ENCODE data around the gene CYP3A7.
"Not testable (repeated sequence)": the region's sequence is repeated elsewhere in the genome, so short reads cannot be mapped to it uniquely, and the experiment has no call there.

The CYP3A7 gene

DNA sequence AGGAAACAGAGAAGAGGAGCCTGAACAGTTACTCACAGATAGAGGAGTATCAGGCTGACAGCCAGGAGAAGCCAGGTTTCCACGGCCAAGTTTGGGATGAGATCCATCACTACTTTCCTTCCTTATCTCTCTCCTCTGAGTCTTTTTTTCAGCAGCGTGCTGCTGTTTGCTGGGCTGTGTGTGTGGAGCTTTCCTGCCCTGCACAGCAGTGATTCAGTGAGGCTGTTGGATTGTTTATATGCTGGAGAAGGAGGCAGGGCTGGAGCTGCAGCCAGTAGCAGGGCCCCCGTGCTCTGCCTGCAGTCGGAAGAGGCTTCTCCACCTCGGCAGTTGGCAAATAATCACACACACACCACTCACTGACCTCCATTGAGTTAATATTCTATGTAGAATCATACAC, at the start of gene CYP3A7:
Gene CYP3A7, minus strand, starts transcription at position 210 of the 400 bp plus-strand sequence. Its CDS starts 103 bp downstream, at position 107.
- DNase-seq: no peak

DNA sequence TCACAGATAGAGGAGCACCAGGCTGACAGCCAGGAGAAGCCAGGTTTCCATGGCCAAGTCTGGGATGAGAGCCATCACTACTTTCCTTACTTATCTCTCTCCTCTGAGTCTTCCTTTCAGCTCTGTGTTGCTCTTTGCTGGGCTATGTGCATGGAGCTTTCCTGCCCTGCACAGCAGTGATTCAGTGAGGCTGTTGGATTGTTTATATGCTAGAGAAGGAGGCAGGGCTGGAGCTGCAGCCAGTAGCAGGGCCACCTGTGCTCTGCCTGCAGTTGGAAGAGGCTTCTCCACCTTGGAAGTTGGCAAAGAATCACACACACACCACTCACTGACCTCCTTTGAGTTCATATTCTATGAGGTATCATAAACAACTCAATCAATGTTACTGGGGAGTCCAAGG, 49.0 kb upstream of the CYP3A7 start, which contains the start of gene CYP3A4:
Gene CYP3A4, minus strand, starts transcription at position 178 of the 400 bp plus-strand sequence. Its CDS starts 103 bp downstream, at position 75.
- no peak for DNase-seq

DNA sequence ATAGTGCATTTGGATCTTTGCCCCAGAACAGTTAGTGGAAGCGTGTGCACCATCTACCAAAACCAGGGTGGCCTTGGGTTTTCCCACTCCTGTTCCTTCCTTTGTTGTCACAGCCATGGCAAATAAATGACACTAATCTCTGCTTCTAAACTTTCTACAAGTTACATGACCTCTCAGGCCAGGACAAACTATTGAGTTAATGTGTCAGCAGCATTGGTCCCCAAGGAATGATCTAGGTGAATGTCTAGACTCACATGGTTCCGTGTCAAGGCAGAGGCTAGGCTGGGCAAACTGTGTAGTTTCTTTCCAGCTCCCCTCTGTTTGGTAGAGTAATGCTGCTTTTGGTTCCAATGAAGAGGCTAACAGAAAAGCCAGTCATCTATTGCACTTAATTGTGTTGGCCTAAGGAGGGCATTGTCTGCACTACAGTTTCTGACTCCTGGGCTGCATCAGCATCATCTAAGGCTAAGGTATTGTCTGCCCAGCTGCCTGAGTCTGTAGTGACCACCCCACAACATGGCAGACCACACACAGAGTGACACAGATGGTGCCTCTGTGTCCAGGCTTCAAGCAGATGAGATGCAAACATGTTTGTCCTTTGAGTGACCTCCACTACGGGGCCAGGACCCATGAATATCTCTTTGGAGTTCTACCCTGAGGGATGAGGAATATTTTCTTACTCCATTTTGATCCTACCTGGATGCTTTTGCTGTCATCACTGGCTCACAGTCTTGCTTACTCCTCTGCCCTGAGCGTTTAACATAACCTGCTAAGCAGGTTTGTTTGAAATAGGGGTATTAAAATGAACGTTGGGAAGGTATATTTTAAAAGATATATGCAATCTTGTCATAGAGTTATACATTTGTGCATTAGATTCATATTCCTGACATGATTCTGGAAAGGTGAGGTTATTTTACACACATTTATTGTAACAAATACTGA, 47.3 kb upstream of the CYP3A7 start:
- DNase-seq: no peak

DNA sequence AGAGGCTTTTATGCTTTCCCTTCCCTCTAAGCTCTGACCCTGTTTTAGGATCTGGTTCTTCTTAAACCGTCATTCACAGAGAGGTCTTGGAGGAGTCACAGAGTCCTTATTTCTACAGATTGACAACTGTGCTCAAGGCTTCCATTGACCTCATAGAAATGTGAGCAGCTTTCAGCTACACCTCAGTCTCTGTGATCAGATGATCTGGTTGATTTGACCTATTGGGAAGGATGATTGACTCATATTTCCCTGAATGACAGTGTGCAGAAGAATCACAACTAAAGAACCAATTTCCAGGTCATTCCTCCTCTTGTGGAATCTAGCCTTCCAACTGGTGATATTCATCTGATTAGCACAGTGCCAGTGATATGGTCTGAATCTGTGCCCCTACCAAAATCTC, 45.6 kb upstream of the CYP3A7 start:
- DNase-seq: no peak

DNA sequence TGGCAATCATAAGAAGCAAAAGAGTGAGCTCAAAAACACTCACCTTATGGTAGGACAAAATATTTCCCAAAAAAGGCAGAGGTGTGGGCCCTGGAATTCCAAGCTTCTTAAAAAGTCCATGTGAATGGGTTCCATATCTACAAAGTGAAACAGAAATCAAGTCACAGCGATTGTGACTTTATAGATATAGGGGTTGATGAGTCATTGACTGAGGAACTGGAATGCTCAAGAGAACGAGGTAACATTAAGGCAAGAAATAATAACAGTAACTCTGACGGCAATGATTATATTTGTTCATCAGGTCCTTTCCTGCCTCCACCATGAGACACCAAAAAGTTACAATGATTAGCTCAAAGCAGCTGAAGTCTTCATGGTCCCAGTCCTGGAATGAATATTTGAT, 45.0 kb upstream of the CYP3A7 start:
- no peak for DNase-seq

DNA sequence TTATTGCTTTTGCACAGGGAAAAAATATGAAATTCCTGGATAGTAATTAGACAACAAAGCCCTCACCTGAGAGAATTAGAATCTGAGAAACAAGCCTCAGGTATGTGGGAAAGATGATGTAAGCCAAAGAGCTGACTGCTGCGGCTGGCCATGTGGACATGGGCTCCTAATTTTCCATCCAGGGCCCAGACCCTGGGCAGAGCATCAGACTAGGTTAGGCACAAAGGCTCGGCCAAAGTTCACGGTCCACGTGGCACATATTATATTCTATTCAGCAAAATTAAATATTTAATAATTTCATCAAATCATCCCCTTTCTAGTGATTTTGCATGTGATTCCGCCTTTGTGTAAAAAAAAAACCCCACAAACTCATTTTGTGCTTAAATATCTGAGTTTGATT, 43.9 kb upstream of the CYP3A7 start:
- DNase-seq: no peak

DNA sequence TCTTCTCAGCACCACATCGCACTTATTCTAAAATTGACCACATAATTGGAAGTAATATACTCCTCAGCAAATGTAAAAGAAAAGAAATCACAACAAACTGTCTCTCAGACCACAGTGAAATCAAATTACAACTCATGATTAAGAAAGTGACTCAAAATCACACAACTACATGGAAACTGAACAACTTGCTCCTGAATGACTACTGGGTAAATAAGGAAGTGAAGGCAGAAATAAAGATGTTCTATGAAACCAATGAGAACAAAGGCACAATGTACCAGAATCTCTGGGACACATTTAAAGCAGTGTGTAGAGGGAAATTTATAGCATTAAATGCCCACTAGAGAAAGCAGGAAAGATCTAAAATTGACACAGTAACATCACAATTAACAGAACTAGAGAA, 38.4 kb upstream of the CYP3A7 start:
- DNase-seq: not testable (repeated sequence)

DNA sequence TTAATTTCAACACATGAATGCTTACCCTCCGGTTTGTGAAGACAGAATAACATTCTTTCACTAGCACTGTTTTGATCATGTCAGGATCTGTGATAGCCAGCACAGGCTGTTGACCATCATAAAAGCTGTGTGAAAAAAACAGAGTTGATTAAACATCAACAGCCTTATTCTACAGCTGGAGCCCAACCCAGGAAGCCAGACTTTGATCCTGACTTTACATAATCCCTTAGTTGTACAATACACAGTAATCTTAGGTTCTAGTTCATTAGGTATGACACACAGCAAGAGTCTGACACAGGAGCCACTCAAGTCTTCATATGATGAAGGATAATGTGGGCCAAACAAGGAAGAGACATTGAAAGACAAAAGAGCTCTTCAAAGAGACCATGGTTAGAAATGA, 37.6 kb upstream of the CYP3A7 start:
- DNase-seq: no peak

DNA sequence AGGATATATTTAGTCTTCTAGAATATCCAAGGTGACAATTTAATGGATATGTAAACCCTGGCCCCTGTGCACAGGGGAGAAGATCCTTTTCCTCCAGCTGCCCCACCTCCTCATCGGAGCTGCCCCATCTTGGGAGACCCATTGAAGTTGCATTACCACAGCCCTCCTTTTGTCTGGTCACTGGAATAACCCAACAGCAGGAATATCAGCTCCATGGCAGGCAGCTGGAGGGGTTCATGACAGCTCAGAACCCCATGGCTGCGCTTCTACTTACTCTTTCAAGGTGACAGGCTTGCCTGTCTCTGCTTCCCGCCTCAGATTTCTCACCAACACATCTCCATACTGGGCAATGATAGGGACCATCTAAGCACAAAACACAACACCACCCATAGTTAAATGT, 34.5 kb upstream of the CYP3A7 start:
- not testable (repeated sequence) for DNase-seq

DNA sequence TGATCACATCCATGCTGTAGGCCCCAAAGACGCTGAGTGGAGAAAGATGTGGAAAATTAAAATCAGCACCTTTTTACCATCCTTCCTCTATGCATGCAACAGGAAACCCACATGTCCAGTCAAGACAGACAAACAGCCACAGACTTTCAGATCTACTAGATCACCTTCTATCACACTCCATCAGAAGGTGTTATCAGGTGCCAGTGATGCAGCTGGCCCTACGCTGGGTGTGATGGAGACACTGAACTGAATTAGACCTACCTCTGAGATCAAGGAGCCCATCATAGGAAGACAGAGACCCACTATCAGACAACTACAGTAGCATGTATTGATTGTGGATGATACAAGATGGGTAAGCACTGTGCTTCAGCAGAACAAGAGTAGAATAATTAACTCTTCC, 33.5 kb upstream of the CYP3A7 start:
- no peak for DNase-seq

DNA sequence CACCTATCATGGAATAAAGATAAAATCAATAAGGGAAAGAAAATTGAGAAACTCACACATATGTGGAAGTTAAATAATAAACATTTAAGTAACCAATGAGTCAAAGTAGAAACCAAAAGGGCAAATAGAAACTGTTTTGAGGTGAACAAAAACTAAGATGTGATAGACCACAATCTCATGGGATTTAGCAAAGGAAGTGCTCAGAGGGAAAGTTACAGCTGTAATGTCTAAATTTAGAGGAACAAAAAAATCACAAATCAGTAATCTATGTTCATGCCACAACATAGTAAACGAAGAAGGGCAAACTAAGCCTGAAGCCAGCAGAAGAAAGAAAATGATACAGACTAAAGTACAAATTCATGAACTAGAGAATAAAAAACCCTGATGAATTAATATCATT, 32.7 kb upstream of the CYP3A7 start:
- no peak for DNase-seq

DNA sequence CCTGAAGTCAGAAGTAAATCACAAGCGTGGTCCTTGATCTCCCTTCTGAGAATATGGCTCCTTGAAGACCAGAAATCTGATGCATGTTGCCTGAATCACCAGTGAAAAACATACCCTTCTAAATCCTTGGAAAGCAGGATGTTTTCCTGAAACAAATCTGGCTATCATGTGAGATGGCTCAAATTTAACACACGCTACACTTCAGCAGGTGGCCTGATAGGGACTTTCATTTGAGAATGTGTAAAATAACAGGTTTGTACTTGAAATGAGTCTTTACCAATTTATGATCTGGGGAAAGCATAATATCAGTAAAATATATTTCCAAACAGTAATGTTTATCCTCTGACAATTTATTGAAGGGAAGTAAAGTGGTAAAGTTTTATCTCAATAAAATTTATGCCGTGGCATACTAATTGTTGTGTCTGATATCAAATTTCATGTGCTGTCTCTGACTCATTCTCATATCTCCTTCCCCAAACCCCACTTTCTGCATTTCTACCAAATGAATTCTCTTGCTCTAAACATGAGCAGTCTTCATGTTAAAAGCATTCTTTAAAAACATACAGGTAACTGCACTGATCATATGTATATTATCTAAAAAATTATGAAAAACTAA, 31.6 kb upstream of the CYP3A7 start:
- no peak for DNase-seq

DNA sequence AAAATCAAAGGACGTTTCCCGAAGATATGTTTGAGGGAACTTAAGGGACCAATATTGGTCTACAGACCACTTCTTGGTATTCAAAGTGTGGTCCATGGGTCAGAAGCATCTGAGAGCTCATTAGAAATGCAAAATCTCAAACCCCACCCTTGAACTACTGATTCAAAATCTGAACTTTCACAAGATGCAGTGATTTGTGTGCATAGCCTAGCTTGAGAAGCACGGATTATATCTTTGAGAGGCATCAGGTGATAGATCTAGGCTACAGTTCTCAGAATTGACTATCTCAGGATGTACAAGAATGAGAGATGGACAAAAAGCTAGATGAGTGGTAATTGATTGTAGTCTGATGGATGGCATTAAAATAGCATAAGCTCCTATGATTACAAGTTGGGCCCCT, 29.5 kb upstream of the CYP3A7 start:
- DNase-seq: no peak

DNA sequence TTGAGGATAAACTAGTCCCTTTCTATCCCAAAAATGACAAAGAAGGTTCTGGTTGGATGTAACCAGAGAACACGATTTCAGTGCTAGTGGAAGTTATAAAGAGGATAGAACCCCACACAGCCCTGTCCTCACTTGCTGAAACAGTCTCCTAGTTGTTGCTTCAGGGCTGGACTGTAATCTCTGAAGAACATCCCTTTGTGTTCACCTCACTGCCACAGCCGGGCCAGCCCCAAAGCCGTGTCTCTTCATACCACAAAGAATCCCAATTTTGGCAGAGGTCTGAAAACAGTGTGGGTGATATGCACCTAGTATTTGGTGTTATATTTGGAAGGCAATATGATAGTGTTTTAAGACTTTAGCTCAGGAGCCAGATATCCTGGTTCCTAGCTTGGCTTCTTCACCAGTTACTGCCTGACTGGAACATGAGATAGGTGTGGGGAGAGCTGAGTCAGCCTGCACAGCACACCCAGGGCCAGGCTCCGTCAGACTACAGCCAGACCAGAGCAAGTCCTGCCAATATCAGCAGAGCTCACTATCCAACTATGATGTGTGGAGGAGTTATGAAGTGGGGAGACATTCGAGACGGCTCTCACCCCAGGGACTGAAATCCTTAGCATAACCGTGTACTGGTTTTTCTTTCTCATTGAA, 27.8 kb upstream of the CYP3A7 start:
- no peak for DNase-seq

DNA sequence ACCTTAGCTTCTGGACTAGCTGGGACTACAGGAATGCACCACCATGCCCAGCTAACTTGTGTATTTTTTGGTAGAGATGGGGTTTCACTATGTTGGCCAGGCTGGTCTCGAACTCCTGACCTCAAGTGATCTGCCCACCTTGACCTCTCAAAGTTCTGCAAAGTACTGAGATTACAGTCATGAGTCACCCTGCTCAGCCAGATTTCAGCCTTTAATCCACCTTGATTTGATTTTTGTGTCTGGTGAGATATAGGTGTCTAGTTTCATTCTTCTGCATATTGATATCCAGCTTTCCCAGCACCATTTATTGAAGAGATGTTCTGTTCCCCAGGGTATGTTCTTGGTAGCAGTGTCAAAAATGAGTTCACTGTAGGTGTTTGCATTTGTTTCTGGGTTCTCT, 20.1 kb upstream of the CYP3A7 start:
- DNase-seq: no peak

DNA sequence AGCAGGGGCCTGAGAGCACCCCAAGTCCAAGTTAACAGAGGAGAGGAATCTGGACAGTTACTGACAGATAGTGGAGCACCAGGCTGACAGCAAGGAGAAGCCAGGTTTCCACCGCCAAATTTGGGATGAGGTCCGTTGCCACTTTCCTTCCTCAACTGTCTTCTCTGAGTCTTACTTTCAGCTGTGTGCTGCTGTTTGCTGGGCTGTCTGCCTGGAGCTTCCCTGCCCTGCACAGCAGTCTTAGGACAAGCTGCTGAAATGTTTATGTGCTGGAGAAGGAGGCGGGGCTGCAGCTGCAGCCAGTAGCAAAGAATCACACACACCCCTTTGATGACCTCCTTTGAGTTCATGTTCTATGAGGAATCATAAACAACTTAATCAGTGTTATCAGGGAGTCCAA, 17.4 kb upstream of the CYP3A7 start:
- DNase-seq: no peak

DNA sequence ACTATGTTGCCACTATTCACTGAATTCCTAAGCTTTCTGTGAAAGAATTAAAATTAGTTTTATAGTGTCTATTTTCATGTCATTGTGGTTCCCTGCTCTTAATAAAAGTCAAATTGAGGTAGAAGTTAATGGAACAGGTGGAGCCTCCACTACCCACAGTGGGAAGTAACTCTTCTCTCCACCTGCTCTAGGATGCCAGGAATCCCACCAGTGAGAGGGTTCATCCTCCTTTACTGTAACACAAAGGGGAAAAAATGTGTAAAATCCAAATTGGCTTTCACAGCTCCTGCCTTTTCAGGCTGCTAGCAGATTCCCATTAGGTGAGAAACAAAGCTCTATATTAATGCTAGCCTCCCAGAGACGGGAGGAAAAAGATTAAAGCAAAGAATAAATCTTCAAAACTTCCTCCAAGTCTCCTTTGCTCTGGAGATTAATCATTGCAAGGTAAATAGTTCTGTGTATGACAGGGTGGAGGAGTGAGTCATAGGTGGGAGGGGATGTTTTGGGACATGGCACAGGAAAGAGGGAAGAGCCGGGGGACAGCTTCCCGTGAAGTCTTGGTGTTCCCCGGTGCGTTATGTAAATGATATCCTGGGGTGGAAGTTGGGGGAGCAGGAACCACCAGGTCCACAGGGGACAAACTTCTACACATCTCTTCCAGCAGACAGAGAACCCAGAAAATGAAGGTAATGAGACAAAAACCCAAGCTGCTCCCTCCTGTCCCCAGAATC, 16.5 kb upstream of the CYP3A7 start:
- not testable (repeated sequence) for DNase-seq

DNA sequence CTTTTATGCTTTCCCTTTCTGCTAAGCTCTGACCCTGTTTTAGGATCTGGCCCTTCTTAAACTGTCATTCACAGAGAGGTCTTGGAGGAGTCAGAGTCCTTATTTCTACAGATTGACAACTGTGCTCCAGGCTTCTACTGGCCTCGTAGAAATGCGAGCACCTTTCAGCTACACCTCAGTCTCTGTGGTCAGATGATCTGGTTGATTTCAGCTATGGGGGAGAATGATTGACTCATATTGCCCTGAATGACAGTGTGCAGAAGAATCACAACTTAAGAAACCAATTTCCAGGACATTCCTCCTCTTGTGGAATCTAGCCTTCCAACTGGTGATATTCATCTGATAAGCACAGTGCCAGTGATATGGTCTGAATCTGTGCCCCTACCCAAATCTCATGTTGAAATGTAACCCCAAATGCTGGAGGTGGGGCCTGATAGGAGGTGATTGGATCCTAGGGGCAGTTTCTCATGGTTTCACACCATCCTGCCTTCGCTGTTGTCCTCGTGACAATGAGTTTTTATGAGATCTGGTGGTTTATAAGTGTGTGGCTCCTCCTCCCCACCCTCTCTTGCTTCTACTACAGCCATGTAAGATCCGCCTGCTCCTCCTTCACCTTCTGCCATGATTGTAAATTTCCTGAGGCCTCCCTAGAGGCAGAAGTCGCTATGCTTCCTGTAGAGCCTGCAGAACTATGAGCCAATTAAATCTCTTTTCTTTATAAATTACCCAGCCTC, 14.0 kb upstream of the CYP3A7 start:
- DNase-seq: no peak

DNA sequence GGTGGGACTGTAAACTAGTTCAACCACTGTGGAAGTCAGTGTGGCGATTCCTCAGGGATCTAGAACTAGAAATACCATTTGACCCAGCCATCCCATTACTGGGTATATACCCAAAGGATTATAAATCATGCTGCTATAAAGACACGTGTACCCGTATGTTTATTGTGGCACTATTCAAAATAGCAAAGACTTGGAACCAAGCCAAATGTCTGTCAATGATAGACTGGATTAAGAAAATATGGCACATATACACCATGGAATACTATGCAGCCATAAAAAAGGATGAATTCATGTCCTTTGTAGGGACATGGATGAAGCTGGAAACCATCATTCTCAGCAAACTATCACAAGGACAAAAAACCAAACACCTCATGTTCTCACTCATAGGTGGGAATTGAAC, 11.9 kb upstream of the CYP3A7 start:
- DNase-seq: not testable (repeated sequence)

DNA sequence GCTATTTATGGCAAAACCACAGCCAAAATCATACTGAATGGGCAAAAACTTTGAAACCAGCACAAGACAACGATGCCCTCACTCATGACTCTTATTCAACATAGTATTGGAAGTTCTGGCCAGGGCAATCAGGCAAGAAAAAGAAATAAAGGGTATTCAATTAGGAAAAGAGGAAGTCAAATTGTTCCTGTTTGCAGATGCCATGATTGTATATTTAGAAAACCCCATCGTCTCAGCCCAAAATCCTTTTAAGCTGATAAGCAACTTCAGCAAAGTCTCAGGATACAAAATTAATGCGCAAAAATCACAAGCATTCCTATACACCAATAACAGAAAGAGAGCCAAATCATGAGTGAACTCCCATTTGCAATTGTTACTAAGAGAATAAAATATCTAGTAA, 10.4 kb upstream of the CYP3A7 start:
- DNase-seq: not testable (repeated sequence)

DNA sequence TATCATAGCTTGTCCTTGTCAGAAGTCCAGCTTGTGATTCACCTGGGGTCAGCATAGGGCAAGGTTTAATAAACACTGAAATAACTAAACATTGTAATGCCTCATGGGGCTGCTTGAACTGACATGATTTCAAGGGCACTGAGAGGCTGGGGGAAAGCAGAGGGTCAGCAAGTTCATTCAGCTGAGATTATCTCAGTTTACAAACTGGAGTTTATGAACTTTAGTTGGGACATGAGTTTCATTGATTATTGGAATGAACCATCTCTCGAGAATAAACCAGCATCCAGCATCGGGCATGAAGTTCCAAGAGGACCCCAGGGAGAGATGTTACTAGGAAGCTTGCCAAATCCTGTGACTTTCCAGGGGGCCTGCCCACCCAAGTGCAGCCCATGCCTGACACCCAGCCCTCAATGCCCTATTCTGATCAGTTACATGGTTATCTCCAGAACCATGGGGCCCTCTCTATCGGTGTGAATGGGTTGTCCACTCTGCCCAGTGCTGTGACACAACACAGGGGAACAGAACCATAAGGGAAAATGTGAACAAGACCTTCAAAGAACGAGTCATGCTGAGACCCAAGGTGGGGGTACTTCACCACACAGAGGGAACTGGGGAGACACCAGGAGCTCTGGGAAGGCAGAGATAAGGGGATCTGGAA, 7.9 kb upstream of the CYP3A7 start:
- DNase-seq: no peak

DNA sequence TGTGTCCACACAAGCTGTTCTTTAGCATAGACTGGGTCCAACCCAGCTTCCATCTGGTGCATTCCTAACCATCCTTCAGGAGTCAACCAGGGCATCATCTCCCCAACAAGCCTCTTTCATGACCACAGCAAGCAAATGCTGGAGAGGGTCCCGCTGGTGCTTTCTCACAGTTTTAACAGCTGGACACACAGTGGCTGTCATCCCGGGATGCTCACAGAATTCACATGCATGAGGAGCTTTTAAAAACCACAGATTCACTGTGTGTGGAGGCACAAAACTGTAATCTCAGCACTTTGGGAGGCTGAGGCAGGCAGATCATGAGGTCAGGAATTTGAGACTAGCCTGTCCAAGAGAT, 6.4 kb upstream of the CYP3A7 start:
- no peak for DNase-seq

Measured in CD4-positive, alpha-beta T cell treated with Interleukin-1 beta for 1 hour (primary cell).